Measurements from ENCODE around the gene PPFIA1. TPM values are rescaled to one million over a fixed set of nuclear protein-coding genes. Genes with fewer than 3 reads are reported as not detected.
A peak's percentile ranks its signal among the peaks of the same experiment; 100 is the strongest.
"Not testable (repeated sequence)": the region's sequence is repeated elsewhere in the genome, so short reads cannot be mapped to it uniquely, and the experiment has no call there.

Gene PPFIA1
- total and polyA plus RNA-seq, 8 donors, result 14.9 to 28.7 (median 21.1) TPM

GRCh38 chr11:70404244-70404643 lies 133.8 kb downstream of the PPFIA1 start:
- TF ChIP-seq CTCF (IDR thresholded peaks at IDR 0.05), result no peak
- H3K4me3 ChIP-seq, result no peak overlapping the region
- H3K4me1 ChIP-seq, result peaks cover 0 to 10% (median 9%) of the 10 kb centered on the region in 3 donors
- no peak overlapping the region for H3K27ac ChIP-seq
- 89% methylated on average over 11 of the region's 11 CpGs for WGBS, 2 donors
- intact Hi-C loops (cut with DNase I), result no loop called here
- no peaks in the 10 kb centered on the region for H3K9me3 ChIP-seq
- no peak for FAIRE-seq
- ATAC-seq, result no peak
- peak in 1 of 6 donors; percentile 21 for DNase-seq
- peaks cover under 1 to 28% (median 10%) of the 10 kb centered on the region in 3 donors for H3K36me3 ChIP-seq
- no peaks in the 10 kb centered on the region for H3K27me3 ChIP-seq

- Histone ChIP-seq H3K27ac (no peak overlapping the region), H3K9me3 (no peaks in the 10 kb centered on the region), H3K4me3 (no peak overlapping the region), H3K27me3 (no peaks in the 10 kb centered on the region), H3K4me1 (no peaks in the 10 kb centered on the region), H3K36me3 (peaks cover 6 to 44% (median 25%) of the 10 kb centered on the region in 3 donors)
- no peak for ATAC-seq
- intact Hi-C loops (cut with DNase I), result no loop called here
- FAIRE-seq, result no peak
- DNase-seq, result peak in 1 of 6 donors; percentile 30
- TF ChIP-seq CTCF (IDR thresholded peaks at IDR 0.05), result no peak
- WGBS, 2 donors, result 89 to 91% methylated on average over 20 of the region's 20 CpGs
Observed at GRCh38 chr11:70405679-70406395, 135.3 kb downstream of the PPFIA1 start.

- ATAC-seq, result no peak
- H3K36me3 ChIP-seq, result peaks cover 6 to 48% (median 32%) of the 10 kb centered on the region in 3 donors
- TF ChIP-seq CTCF (IDR thresholded peaks at IDR 0.05), result no peak
Observed at GRCh38 chr11:70407121-70407520, 136.6 kb downstream of the PPFIA1 start.

GRCh38 chr11:70407814-70408213 lies 137.3 kb downstream of the PPFIA1 start:
- ATAC-seq (no peak), DNase-seq (no peak), FAIRE-seq (no peak)
- intact Hi-C loops (cut with DNase I), result no loop called here
- no peaks in the 10 kb centered on the region for H3K4me1 ChIP-seq
- H3K27ac ChIP-seq, result no peak overlapping the region
- H3K27me3 ChIP-seq, result no peaks in the 10 kb centered on the region
- no peak overlapping the region for H3K4me3 ChIP-seq
- TF ChIP-seq CTCF (IDR thresholded peaks at IDR 0.05), result no peak
- peaks cover 6 to 54% (median 36%) of the 10 kb centered on the region in 3 donors for H3K36me3 ChIP-seq
- 89 to 93% methylated on average over 6 of the region's 6 CpGs for WGBS, 2 donors
- no peaks in the 10 kb centered on the region for H3K9me3 ChIP-seq

More at GRCh38 chr11:70407121-70407520, 136.6 kb downstream of the PPFIA1 start:
- Histone ChIP-seq H3K27me3 (no peaks in the 10 kb centered on the region), H3K9me3 (no peaks in the 10 kb centered on the region), H3K27ac (no peak overlapping the region), H3K4me3 (no peak overlapping the region), H3K4me1 (no peaks in the 10 kb centered on the region)
- 86 to 98% methylated on average over 13 of the region's 13 CpGs for WGBS, 2 donors
- DNase-seq (peak in 1 of 6 donors; percentile 13), FAIRE-seq (no peak)
- intact Hi-C loops (cut with DNase I), result no loop called here

- H3K4me3 ChIP-seq; H3K27me3 ChIP-seq; FAIRE-seq; DNase-seq; intact Hi-C loops (cut with DNase I); H3K27ac ChIP-seq; H3K9me3 ChIP-seq; H3K4me1 ChIP-seq; ATAC-seq: not testable (repeated sequence)
- WGBS, 2 donors, result 95 to 97% methylated on average over 4 of the region's 4 CpGs
- peaks cover 6 to 60% (median 41%) of the 10 kb centered on the region in 3 donors for H3K36me3 ChIP-seq
Observed at GRCh38 chr11:70408326-70408725, 137.8 kb downstream of the PPFIA1 start.
